ENCODE results near the gene RAPH1. TPM values are rescaled to one million over a fixed set of nuclear protein-coding genes. Genes with fewer than 3 reads are reported as not detected.
"Not testable (repeated sequence)": the region's sequence is repeated elsewhere in the genome, so short reads cannot be mapped to it uniquely, and the experiment has no call there.

Gene RAPH1
- polyA plus RNA-seq, 1 experiment = 3.3 TPM

DNA sequence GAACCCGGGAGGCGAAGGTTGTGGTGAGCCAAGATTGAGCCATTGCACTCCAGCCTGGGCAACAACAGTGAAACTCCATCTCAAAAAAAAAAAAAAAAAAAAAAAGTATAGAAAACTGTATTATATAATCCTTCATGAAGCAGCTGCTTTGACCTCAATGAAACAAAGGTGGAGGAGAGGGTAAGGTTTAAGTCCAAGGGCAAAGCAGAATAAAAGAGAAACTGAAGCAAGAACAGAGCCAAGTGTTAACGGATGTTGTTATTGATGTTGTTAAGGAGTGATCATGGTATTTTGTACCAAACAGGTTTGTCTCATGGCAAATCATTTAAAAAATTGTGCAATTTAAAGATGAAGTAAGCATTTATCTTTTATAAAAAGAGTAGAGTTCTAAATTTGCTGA, 7.4 kb downstream of the RAPH1 start:
- ChIA-PET POLR2A (no interaction called here), CTCF (no interaction called here)
- Histone ChIP-seq H3K36me3 (ENCODE audit: control insufficient read depth, insufficient read depth, low read length) (no peaks in the 10 kb centered on the region), H3K4me3 (ENCODE audit: low read depth, low read length) (no peak overlapping the region), H3K27me3 (ENCODE audit: control insufficient read depth, insufficient read depth, low read length) (no peaks in the 10 kb centered on the region)
- TF ChIP-seq, protein P1, sequence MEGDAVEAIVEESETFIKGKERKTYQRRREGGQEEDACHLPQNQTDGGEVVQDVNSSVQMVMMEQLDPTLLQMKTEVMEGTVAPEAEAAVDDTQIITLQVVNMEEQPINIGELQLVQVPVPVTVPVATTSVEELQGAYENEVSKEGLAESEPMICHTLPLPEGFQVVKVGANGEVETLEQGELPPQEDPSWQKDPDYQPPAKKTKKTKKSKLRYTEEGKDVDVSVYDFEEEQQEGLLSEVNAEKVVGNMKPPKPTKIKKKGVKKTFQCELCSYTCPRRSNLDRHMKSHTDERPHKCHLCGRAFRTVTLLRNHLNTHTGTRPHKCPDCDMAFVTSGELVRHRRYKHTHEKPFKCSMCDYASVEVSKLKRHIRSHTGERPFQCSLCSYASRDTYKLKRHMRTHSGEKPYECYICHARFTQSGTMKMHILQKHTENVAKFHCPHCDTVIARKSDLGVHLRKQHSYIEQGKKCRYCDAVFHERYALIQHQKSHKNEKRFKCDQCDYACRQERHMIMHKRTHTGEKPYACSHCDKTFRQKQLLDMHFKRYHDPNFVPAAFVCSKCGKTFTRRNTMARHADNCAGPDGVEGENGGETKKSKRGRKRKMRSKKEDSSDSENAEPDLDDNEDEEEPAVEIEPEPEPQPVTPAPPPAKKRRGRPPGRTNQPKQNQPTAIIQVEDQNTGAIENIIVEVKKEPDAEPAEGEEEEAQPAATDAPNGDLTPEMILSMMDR (IDR thresholded peaks at IDR 0.05; ENCODE audit: insufficient read depth, low read depth, low read length) = no peak
- no peak for DNase-seq (ENCODE audit: low read depth)

DNA sequence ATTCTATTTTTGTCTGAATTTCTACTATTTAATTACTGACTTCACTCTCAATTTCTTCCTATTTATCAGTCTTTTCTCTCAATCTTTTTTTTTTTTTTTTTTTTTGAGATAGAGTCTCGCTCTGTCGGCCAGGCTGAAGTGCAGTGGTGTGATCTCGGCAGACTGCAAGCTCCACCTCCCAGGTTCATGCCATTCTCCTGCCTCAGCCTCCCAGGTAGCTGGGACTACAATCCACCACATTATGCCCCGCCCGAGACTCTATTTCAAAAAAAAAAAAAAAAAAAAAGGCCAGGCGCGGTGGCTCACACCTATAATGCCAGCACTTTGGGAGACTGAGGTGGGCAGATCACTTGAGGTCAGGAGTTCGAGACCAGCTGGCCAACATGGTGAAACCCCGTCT, 21.8 kb downstream of the RAPH1 start:
- DNase-seq (ENCODE audit: low read depth); POLR2A ChIA-PET; H3K36me3 ChIP-seq (ENCODE audit: control insufficient read depth, insufficient read depth, low read length); CTCF ChIA-PET; H3K4me3 ChIP-seq (ENCODE audit: low read depth, low read length); H3K27me3 ChIP-seq (ENCODE audit: control insufficient read depth, insufficient read depth, low read length): not testable (repeated sequence)

DNA sequence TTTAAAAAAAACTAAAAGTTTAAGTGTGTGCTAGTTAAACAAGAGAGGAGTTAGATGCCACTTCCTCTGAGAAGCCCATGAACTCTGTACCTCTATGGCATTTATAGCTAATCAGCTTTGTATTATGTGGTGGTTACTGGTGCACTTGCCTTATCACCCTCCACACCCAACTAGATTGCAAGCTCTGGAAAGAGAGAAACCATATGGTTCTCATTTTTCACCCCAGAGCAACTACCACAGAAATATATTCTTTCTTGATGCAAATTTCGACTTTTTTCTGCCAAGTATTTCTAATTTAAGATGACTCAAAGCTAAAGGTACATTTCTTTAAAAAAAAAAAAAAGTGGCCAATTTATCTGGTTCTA, 24.2 kb downstream of the RAPH1 start:
- DNase-seq (ENCODE audit: low read depth) = no peak
- CTCF ChIA-PET = interaction anchor here (0.6 to 0.8 kb wide), 2 partner anchors 13 to 1087 kb away, joined by 3 to 7 read pairs; no protein-coding TSS in a partner anchor
- Histone ChIP-seq H3K36me3 (ENCODE audit: control insufficient read depth, insufficient read depth, low read length) (no peaks in the 10 kb centered on the region), H3K27me3 (ENCODE audit: control insufficient read depth, insufficient read depth, low read length) (no peaks in the 10 kb centered on the region), H3K4me3 (ENCODE audit: low read depth, low read length) (no peak overlapping the region)
- POLR2A ChIA-PET = no interaction called here
- TF ChIP-seq, protein P1 (IDR thresholded peaks at IDR 0.05; ENCODE audit: insufficient read depth, low read depth, low read length) = no peak

DNA sequence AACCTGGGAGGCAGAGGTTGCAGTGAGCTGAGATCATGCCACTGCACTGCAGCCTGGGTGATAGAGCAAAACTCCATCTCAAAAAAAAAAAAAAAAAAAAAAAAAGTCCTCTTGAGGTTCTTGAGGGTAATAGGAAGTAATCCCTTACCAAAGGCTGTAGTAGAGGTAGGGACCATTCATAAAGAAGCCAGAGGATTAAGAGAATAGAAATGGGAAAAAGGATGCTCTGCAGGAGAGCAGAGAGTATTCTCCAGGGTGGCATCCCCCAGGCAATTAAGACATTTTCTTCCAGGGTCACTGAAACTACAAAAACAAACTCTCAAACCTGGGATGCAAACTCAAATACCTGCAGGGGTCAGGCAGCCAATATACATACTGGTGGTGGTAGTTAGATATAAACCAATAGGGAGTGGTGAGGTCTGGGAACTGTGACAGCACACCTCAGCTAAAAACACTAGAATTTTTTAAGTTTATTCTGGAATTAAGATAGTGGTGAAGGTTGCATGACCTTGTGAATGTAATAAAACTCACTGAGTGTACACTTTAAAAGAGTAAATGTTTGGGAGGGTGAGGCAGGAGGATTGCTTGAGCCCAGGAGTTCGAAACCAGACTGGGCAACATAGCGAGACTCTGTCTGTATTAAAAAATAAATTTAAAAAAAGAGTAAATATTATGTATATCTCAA, 24.7 kb downstream of the RAPH1 start:
- Histone ChIP-seq H3K36me3 (ENCODE audit: control insufficient read depth, insufficient read depth, low read length) (no peaks in the 10 kb centered on the region), H3K27me3 (ENCODE audit: control insufficient read depth, insufficient read depth, low read length) (no peaks in the 10 kb centered on the region), H3K4me3 (ENCODE audit: low read depth, low read length) (no peak overlapping the region)
- ChIA-PET CTCF (interaction anchor here (0.6 to 0.8 kb wide), 2 partner anchors 13 to 1086 kb away, joined by 3 to 7 read pairs; no protein-coding TSS in a partner anchor), POLR2A (no interaction called here)
- TF ChIP-seq, protein P1 (IDR thresholded peaks at IDR 0.05; ENCODE audit: insufficient read depth, low read depth, low read length) = no peak
- no peak for DNase-seq (ENCODE audit: low read depth)

DNA sequence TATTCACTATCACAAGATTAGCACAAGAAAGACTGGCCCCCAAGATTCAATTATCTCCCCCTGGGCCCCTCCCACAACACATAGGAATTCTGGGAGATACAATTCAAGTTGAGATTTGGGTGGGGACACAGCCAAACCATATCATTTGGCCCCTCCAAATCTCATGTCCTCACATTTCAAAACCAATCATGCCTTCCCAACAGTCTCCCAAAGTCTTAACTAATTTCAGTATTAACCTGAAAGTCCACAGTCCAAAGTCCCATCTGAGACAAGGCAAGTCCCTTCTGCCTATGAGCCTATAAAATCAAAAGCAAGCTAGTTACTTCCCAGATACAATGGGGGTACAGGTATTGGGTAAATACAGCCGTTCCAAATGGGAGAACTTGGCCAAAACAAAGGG, 31.6 kb downstream of the RAPH1 start:
- H3K36me3 ChIP-seq (ENCODE audit: control insufficient read depth, insufficient read depth, low read length); POLR2A ChIA-PET; H3K4me3 ChIP-seq (ENCODE audit: low read depth, low read length); DNase-seq (ENCODE audit: low read depth); H3K27me3 ChIP-seq (ENCODE audit: control insufficient read depth, insufficient read depth, low read length): not testable (repeated sequence)
- CTCF ChIA-PET = interaction anchor here (1.1 kb wide), 1 partner anchor 310 kb away, joined by 3 read pairs; no protein-coding TSS in a partner anchor

DNA sequence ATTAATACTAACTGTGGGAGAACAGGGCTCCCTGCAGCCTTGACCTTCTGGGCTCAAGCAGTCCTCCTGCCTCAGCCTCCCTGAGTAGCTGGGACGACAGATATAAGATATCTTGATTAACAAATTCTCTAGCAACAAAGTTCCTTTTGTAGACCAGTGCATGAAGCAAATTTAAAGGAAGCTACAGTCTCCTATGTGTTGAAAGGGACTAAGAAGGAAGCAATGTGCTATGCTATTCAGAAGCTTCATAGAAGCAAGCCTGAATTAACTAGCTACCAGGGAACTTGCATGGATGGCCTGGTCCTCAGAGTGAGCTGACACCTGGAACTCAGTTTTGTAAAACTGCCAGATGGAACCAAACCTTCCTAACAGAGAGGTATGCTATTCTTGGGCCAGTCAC, 33.2 kb downstream of the RAPH1 start:
- H3K4me3 ChIP-seq (ENCODE audit: low read depth, low read length) = no peak overlapping the region
- no peaks in the 10 kb centered on the region for H3K27me3 ChIP-seq (ENCODE audit: control insufficient read depth, insufficient read depth, low read length)
- DNase-seq (ENCODE audit: low read depth) = no peak
- ChIA-PET CTCF (no interaction called here), POLR2A (no interaction called here)
- no peaks in the 10 kb centered on the region for H3K36me3 ChIP-seq (ENCODE audit: control insufficient read depth, insufficient read depth, low read length)
- TF ChIP-seq, protein P1 (IDR thresholded peaks at IDR 0.05; ENCODE audit: insufficient read depth, low read depth, low read length) = no peak

Measured in BJ (cell line).